ENCODE measurements around the gene LIM2.

LIM2 gene

GRCh38 chr19:51365211-51365964 lies 22.4 kb downstream of the LIM2 start:
- DNase-seq, result peak; percentile 45 to 58

- no peak for DNase-seq
These were observed 23.3 kb downstream of the LIM2 start for GRCh38 chr19:51364200-51365106.

- DNase-seq, result no peak
These were observed 26.5 kb downstream of the LIM2 start for GRCh38 chr19:51361239-51361638.

GRCh38 chr19:51359294-51359693 lies 28.5 kb downstream of the LIM2 start:
- DNase-seq, result no peak

- DNase-seq, result no peak
These were observed 29.8 kb downstream of the LIM2 start for GRCh38 chr19:51357952-51358351.

DNA sequence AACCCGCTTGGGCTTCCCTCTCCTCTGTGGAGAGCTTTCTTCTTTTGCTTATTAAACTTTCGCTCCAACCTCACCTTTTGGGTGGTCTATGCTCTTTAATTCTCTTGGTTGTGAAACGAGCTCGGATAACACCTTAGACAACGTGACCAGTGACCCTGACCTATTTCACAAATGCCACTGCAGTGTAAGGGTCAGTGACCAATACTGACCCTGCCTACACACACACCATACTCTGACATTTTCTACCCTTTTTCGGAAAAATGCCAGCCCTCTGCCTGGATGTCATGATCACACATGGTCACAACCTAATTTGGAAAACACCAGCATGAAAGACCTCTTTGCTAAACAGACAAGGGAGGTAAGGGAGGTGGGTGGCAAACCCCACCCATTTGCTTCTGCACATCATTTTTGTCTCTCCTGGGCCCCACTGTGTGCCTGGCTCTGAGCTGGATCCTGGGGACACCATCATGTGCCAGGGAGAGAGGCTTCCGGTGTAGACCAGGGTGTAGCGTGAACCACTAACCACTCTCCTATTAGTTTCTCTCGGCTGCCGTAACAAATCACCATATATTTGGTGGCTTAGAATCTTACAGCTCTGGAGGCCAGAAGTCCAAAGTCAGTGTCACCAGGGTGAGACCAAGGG lies 31.5 kb downstream of the LIM2 start:
- no peak for DNase-seq

GRCh38 chr19:51354742-51355148 lies 33.0 kb downstream of the LIM2 start:
- no peak for DNase-seq

- DNase-seq, result no peak
These were observed 33.6 kb downstream of the LIM2 start for GRCh38 chr19:51354103-51354741.

DNA sequence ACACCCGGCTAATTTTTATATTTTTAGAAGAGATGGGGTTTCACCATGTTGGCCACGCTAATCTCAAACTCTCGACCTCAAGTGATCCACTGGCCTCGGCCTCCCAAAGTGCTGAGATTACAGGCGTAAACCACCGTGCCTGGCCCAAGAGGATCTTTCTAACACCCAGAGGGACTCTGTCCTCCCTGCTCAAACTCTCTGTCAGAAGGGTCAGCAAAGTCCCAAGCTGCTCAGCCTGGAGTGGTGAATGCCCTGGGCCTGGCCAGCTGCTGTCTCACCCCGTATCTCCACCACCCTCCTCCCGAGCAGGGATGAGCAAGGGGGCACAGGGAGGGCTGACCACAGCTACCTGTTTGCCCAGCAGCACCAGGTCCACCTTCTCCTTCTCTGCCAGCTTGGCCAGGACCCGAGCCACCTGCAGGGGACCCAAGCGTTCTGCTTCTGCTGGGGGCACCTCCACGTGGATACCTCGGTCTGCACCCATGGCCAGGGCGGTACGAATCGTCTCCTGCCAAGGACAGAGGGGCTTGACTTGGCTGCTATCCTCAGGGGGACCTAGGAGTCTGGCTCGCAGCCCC lies 34.9 kb downstream of the LIM2 start:
- DNase-seq, result no peak

DNA sequence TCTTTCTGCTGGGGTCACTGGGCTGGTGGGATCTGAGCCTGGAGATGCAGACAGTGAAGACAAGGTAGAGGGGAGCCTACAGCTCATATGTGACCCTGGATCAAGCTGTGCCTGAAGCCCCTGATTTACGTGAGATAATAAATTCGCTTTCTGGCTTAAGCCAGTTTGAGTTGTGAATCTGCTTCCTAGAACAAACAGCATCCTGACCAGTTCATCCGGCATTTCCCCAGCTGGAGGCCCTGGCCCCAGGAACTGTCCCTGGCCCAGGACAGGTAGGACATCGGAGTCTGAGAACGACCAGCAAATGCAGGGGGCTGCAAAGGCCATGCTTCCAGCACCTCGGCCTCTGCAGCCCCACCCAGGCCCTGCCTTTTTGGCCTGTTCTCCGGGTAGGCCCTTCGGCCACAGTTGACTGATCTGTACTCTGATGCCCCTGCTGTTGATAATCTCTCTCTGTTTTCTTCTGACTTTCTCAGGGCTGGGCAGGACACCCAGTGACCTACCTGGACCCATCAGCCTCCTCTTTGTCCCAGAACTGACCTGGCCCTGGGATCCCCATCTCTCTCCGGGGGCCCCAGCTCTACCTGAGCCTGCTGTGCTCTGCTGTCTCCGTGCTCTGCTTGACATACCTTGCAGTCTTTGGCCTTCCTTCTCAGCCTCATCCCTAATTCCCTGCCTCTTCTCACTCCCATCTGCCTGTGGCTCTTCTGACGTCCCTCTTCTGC lies 36.3 kb downstream of the LIM2 start:
- no peak for DNase-seq

DNA sequence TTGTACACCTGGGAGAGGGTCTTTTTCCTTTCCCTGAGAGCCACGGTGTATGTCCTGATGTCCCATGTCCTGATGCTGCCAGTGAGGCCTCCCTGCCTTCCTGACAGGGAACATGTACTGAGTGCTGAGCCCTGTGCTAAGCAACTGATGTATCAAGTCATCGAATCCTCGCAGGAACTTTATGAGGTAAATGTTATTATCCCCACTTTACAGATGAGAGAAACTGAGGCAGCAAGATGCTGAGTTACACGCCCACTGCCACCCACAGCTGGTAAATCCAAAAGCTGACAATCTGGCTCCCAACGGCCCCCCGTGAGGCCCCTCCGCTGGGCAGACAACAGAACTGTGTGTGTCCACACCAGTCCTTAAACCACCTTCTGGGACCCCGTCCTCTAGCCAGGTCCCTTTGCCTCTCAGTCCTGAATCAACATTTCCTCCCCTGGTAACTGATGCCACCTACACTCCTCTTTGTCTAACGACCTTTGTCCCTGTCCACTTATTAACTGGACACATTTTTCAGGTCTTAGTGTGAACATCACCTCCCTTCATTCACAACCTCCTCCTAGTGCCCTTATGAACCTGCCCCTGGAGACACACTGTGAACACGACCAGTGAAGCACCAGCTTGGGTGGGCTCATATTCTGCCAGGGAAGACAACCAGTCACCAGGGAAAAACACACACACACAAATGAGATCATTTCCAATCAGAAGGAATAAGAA lies 40.4 kb downstream of the LIM2 start:
- no peak for DNase-seq

- DNase-seq, result no peak
These were observed 41.0 kb downstream of the LIM2 start for GRCh38 chr19:51346742-51347141.

DNA sequence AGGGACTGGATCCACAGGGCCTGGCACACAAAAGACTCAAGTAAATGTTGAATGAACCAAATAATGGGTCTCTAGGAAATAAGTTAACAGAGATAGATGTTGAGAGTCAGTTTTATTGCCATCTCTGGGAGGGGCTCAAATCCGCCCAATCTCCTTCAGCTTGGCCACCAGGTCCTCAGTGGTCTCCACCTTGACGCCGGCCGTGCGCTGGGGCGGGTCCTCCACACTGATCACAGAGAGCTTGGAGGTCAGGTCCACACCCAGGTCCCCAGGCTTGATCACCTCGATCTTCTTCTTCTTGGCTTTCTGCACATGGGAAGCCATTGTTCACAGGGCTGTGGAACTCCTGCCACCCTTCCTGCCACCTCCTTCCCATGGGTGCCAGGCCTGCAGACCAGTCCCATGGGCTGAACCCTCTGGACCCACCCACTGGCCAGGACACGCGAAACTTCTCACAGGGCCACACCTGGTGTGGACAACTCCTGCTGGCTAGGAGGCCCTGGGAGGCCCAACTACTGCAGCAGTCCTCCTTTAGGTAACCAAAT lies 42.6 kb downstream of the LIM2 start:
- no peak for DNase-seq

- no peak for DNase-seq
These were observed 44.9 kb downstream of the LIM2 start for GRCh38 chr19:51342631-51343569.

- DNase-seq, result no peak
These were observed 45.7 kb downstream of the LIM2 start, which contains the start of gene VSIG10L for GRCh38 chr19:51341976-51342580. TSS of gene VSIG10L (minus strand) at chr19:51342139. CDS start at chr19:51342124, 15 bp downstream.

GRCh38 chr19:51341066-51341465 lies 46.7 kb downstream of the LIM2 start:
- DNase-seq, result no peak

DNA sequence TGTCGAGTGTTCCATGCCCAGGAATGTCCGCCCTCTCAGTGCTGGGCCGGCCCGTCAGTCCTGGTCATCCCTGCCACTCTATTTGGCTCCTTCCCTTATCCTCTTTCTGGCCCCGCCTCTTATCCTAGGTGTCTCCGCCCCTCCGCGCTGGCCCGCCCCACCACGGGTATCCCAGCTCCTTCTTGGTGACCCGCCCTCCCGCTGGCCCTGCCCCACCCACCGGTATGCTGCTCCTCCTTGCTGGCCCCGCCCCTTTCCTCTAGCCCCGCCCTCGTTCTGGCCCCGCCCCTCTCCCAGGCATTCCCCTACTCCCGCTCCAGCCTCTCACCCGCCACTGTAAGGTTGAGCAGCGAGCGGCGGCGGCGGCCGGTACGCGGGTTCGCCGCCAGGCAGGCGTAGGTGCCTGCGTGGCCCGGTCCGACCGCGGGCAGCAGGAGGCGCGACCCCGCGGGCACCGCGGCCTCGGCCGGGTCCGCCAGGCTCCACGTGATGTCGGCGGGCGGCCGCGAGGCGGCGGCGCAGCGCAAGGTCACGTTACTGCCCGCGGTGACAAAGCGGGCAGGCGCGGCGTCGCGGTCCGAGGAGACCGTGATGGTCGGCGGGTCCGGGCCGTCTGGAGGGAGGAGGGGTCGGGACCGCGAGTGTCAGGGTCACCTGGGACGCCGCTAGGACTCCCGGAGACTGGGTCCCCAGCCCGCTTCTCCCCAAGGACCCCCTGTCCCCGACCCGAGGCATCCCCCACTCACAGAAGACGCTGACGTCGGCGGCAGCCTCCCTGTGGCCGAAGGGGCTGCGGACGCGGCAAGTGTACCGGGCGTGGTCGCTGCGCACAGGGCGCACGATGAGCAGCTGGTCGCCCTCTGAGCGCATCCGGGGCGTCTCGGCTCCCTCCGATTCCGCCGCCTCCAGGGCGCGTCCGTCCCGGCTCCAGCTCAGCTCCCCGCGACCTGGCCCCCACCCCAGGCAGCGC lies 47.8 kb downstream of the LIM2 start:
- DNase-seq, result peak; percentile 91 to 93

- peak in 1 of 2 experiments; percentile 63 for DNase-seq
These were observed 48.5 kb downstream of the LIM2 start for GRCh38 chr19:51339313-51339686.
